Neuronal stem cell (in vitro differentiated cells): Measurements from ENCODE around the gene ADSS1.

ENCODE experiments used
- DNase-seq: peaks from one replicate; pipeline ENCODE4 v3.0.0-alpha.2; 2013; ENCODE audit warnings: low spot score
- H2AFZ ChIP-seq: one replicate; pipeline ENCODE4 v1.6.1; 2013; ENCODE audit warnings: mild to moderate bottlenecking, low read length, inconsistent platforms
- H2AK5ac ChIP-seq: 2 replicates; pipeline ENCODE4 v1.6.1; 2013; ENCODE audit warnings: low read depth, mild to moderate bottlenecking, inconsistent platforms, low read length, moderate library complexity, mixed read lengths
- H2BK120ac ChIP-seq: 2 replicates; pipeline ENCODE4 v1.6.1; 2013; ENCODE audit warnings: low read depth, mild to moderate bottlenecking, inconsistent platforms, low read length, moderate library complexity, mixed read lengths
- H2BK12ac ChIP-seq: one replicate; pipeline ENCODE4 v1.6.1; 2013; ENCODE audit warnings: low read length, inconsistent platforms
- H2BK15ac ChIP-seq: 2 replicates; pipeline ENCODE4 v1.6.1; 2013; ENCODE audit warnings: mild to moderate bottlenecking, low read length, inconsistent platforms, mixed read lengths
- H2BK5ac ChIP-seq: one replicate; pipeline ENCODE4 v1.6.1; 2013; ENCODE audit warnings: inconsistent platforms, mild to moderate bottlenecking, low read length, moderate library complexity
- H3K14ac ChIP-seq: one replicate; pipeline ENCODE4 v1.6.1; 2013; ENCODE audit warnings: low read length, inconsistent platforms
- H3K18ac ChIP-seq: 2 replicates; pipeline ENCODE4 v1.6.1; 2013; ENCODE audit warnings: low read length, inconsistent platforms
- H3K23ac ChIP-seq: 2 replicates; pipeline ENCODE4 v1.6.1; 2013; ENCODE audit warnings: low read depth, mild to moderate bottlenecking, mixed read lengths, low read length, inconsistent platforms; ENCODE audit not compliant: poor library complexity
- H3K27ac ChIP-seq: replicated peaks from 3 replicates; pipeline ENCODE4 v1.5.1; 2013; ENCODE audit warnings: low read length, inconsistent platforms
- H3K27me3 ChIP-seq, 3 experiments: 2 replicates each; pipeline ENCODE4 v1.6.1; 2013; ENCODE audit warnings: low read length in 3 of 3, mild to moderate bottlenecking in 2 of 3, inconsistent platforms in 1 of 3, low read depth in 1 of 3, mixed read lengths in 1 of 3, moderate library complexity in 1 of 3; ENCODE audit not compliant: control insufficient read depth in 3 of 3, insufficient read depth in 3 of 3
- H3K36me3 ChIP-seq, 2 donors: replicated peaks in 1 of 2; 2 replicates each; pipeline ENCODE4 v1.6.1; 2013; ENCODE audit warnings: low read length in 2 of 2; ENCODE audit not compliant: control insufficient read depth in 2 of 2, insufficient read depth in 2 of 2
- H3K4ac ChIP-seq: 2 replicates; pipeline ENCODE4 v1.6.1; 2013; ENCODE audit warnings: inconsistent platforms, mild to moderate bottlenecking, low read length, moderate library complexity
- H3K4me1 ChIP-seq, 2 donors: 1 replicate in 1 of 2; 2 replicates in 1 of 2; pipeline ENCODE4 v1.6.1; 2013; ENCODE audit warnings: low read length in 2 of 2, low read depth in 1 of 2; ENCODE audit not compliant: control insufficient read depth in 2 of 2, insufficient read depth in 1 of 2
- H3K4me2 ChIP-seq: one replicate; pipeline ENCODE4 v1.6.1; 2013; ENCODE audit warnings: mild to moderate bottlenecking, low read length, inconsistent platforms; ENCODE audit not compliant: insufficient read depth, poor library complexity, severe bottlenecking
- H3K4me3 ChIP-seq, 2 donors: 2 replicates each; pipeline ENCODE4 v1.5.1; 2013; ENCODE audit warnings: low read length in 2 of 2, mild to moderate bottlenecking in 2 of 2, inconsistent platforms in 1 of 2, moderate library complexity in 1 of 2
- H3K79me1 ChIP-seq: one replicate; pipeline ENCODE4 v1.6.1; 2013; ENCODE audit warnings: low read depth, mild to moderate bottlenecking, inconsistent platforms, low read length, moderate library complexity
- H3K9ac ChIP-seq: one replicate; pipeline ENCODE4 v1.6.1; 2013; ENCODE audit warnings: mild to moderate bottlenecking, low read depth, low read length, inconsistent platforms; ENCODE audit not compliant: poor library complexity
- H3K9me3 ChIP-seq, 2 donors: replicated peaks in 1 of 2; 2 replicates each; pipeline versions ENCODE3 to v1.6.1; 2013; ENCODE audit warnings: low read length in 2 of 2, mild to moderate bottlenecking in 2 of 2, inconsistent platforms in 1 of 2, low read depth in 1 of 2, mixed read lengths in 1 of 2, moderate library complexity in 1 of 2; ENCODE audit not compliant: control insufficient read depth in 2 of 2, insufficient read depth in 1 of 2
- H4K8ac ChIP-seq: one replicate; pipeline ENCODE4 v1.6.1; 2013; ENCODE audit warnings: low read depth, mild to moderate bottlenecking, inconsistent platforms, low read length, moderate library complexity
- H4K91ac ChIP-seq: one replicate; pipeline ENCODE4 v1.6.1; 2013; ENCODE audit warnings: low read length, low read depth, mild to moderate bottlenecking, inconsistent platforms; ENCODE audit not compliant: poor library complexity
- WGBS, 2 donors: extraction: QIAGEN DNeasy Blood & Tissue Kit; methylation state at CpG; one replicate each; pipeline ENCODE4 v1.1.7; 2013; ENCODE audit warnings: missing lambda C conversion rate in 2 of 2, mixed read lengths in 1 of 2; ENCODE audit not compliant: insufficient read length in 2 of 2, insufficient replicate concordance in 1 of 2; ENCODE audit errors: extremely low coverage in 2 of 2; 5-methylcytosine and 5-hydroxymethylcytosine counted together

ADSS1 gene

GRCh38 chr14:104678901-104679705 is 44.9 kb upstream of the ADSS1 start:
- H3K14ac ChIP-seq: peak overlapping the region; percentile 58
- peaks cover 0 to 3% of the 10 kb centered on the region in 2 donors for H3K9me3 ChIP-seq
- H2AK5ac ChIP-seq: peak overlapping the region; percentile 99
- no peak for DNase-seq
- peak overlapping the region; percentile 78 for H3K9ac ChIP-seq
- peak overlapping the region; percentile 100 for H2BK15ac ChIP-seq
- H2BK120ac ChIP-seq: peak overlapping the region; percentile 97
- no peaks in the 10 kb centered on the region for H3K36me3 ChIP-seq
- no peak overlapping the region for H2AFZ ChIP-seq
- no peak overlapping the region for H4K8ac ChIP-seq
- H3K18ac ChIP-seq: peak overlapping the region; percentile 99
- H3K27ac ChIP-seq: no peak overlapping the region
- H3K4me1 ChIP-seq: peaks cover 51 to 64% of the 10 kb centered on the region in 2 donors
- H3K4ac ChIP-seq: peak overlapping the region; percentile 90
- H3K23ac ChIP-seq: peak overlapping the region; percentile 5
- no peaks in the 10 kb centered on the region for H3K27me3 ChIP-seq
- no CpG with 5 or more reads among the region's 18 CpGs for WGBS, 2 donors
- peaks cover 2% of the 10 kb centered on the region for H3K79me1 ChIP-seq
- H3K4me2 ChIP-seq: no peak overlapping the region
- peak overlapping the region; percentile 99 for H2BK5ac ChIP-seq
- H3K4me3 ChIP-seq: no peak overlapping the region
- H2BK12ac ChIP-seq: peak overlapping the region; percentile 98
- H4K91ac ChIP-seq: peak overlapping the region; percentile 94

GRCh38 chr14:104680056-104680805 is 43.8 kb upstream of the ADSS1 start:
- peak overlapping the region; percentile 100 for H2BK12ac ChIP-seq
- peak overlapping the region; percentile 44 for H2BK5ac ChIP-seq
- H2AFZ ChIP-seq: no peak overlapping the region
- H3K23ac ChIP-seq: peak overlapping the region; percentile 74
- peak overlapping the region; percentile 100 for H2BK15ac ChIP-seq
- peaks cover 51 to 66% of the 10 kb centered on the region in 2 donors for H3K4me1 ChIP-seq
- no peak overlapping the region for H4K8ac ChIP-seq
- no peak overlapping the region for H3K4me2 ChIP-seq
- H2BK120ac ChIP-seq: peak overlapping the region; percentile 48
- H4K91ac ChIP-seq: peak overlapping the region; percentile 34
- no peaks in the 10 kb centered on the region for H3K27me3 ChIP-seq
- H3K9me3 ChIP-seq: peaks cover 2 to 8% of the 10 kb centered on the region in 2 donors
- H3K18ac ChIP-seq: peak overlapping the region; percentile 95
- WGBS, 2 donors: no CpG with 5 or more reads among the region's 21 CpGs
- H3K4ac ChIP-seq: peak overlapping the region; percentile 47
- H2AK5ac ChIP-seq: peak overlapping the region; percentile 99
- H3K79me1 ChIP-seq: peaks cover 2% of the 10 kb centered on the region
- H3K9ac ChIP-seq: no peak overlapping the region
- no peaks in the 10 kb centered on the region for H3K36me3 ChIP-seq
- H3K27ac ChIP-seq: no peak overlapping the region
- no peak overlapping the region for H3K4me3 ChIP-seq
- no peak overlapping the region for H3K14ac ChIP-seq
- DNase-seq: no peak

GRCh38 chr14:104680806-104681688 is 43.0 kb upstream of the ADSS1 start:
- Histone ChIP-seq H3K23ac (peak overlapping the region; percentile 34), H3K4me2 (peak overlapping the region; percentile 37), H3K18ac (peak overlapping the region; percentile 95), H3K79me1 (peaks cover 2% of the 10 kb centered on the region), H2AFZ (peak overlapping the region; percentile 80), H3K9me3 (peaks cover 2 to 8% of the 10 kb centered on the region in 2 donors), H4K8ac (no peak overlapping the region), H3K4ac (peak overlapping the region; percentile 17), H2BK12ac (peak overlapping the region; percentile 100), H3K27ac (peak overlapping the region; percentile 76), H2BK5ac (peak overlapping the region; percentile 44), H3K14ac (no peak overlapping the region), H2BK120ac (peak overlapping the region; percentile 75), H3K27me3 (no peaks in the 10 kb centered on the region), H2AK5ac (peak overlapping the region; percentile 99), H2BK15ac (peak overlapping the region; percentile 100), H3K4me3 (no peak overlapping the region), H3K36me3 (no peaks in the 10 kb centered on the region), H3K9ac (peak overlapping the region; percentile 63), H3K4me1 (peaks cover 51 to 67% of the 10 kb centered on the region in 2 donors), H4K91ac (peak overlapping the region; percentile 34)
- no peak for DNase-seq
- no CpG with 5 or more reads among the region's 26 CpGs for WGBS, 2 donors
